Measurements from ENCODE around the gene SGMS1.

DNA sequence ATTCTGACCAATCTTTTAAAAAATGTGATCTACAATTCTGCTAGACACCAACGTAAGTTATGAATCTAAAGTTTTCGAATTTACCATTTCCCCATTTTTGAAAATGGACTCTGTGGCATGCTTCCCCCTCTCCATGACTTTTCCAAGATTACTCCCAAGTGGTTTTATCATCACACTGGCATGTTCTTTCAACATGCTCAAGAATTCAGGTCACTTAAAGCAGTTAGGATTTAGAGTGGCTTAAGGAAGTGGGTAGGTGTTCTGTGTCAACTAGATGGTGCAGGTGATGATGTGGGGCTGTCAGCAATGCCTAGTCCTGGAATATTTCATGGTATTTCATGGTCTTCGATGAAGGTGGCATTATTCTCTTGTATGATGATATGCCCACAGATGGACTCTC, 208.5 kb downstream of the SGMS1 start:
- no peak for TF ChIP-seq CTCF (IDR thresholded peaks at IDR 0.05 in 8 of 11, conservative IDR thresholded peaks at IDR 0.05 in 3 of 11)
- no peak for TF ChIP-seq POLR2A (IDR thresholded peaks at IDR 0.05)
- TF ChIP-seq POLR2AphosphoS5 (IDR thresholded peaks at IDR 0.05) = no peak
